8988T (cell line): ENCODE measurements around the gene EHD1.

ENCODE experiments used
- DNase-seq: peaks from one replicate; pipeline ENCODE4 v3.0.0; 2011

EHD1 gene

DNA sequence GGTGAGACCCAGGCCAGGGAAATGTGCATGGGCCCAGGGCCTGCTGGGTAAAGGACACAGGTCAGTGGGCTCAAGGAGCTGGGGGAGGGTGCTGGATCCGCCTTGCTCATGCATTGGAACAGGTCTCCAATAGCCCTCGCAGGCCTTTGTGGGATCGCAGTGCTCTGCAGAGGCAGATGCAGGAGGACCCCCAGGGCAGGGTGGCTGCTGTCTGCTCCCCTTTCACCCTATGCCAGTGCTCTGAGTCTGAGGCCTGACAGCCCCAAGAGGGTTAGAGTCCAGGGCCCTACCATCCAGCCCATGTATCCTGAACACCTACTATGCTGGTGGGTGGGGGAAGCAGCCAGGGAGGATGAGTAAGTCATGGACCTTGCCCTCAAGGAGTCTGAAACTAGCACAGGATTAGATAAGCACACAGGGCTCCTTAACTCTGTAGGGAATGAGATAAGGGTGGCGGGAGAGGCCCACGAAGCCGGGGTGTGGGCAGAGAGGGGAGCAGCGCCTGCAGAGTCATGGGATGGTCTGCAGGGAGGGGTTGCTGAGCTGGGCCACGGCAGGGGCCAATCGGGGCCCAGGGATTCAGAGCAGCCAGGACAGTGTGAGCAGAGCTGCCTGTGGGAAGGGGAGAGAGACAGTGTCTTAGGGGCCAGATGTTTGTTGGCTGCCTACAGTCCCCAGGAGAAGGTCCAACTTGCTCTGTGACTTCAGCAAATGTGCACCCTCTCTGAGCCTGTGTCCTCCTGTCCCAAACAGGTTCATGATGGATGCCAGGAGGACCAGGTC lies 10.5 kb upstream of the EHD1 start:
- peak; percentile 40 for DNase-seq

DNA sequence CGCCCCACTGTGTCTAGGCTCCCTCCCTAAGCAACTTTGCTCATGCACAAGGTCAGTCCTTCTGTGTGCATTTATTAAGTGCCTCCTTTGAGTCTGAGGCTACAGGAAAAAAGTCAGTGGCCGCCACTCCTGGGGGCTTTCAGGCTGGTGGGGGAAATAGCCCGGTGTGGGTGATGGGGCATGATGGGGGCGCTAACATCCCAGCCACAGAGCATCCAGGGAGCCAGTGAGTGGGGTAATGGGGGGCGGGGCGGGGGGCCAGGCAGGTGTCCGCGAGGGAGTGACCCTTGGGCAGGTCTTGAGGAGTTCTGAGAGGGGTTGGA lies 9.9 kb upstream of the EHD1 start:
- DNase-seq, result no peak

- peak; percentile 97 for DNase-seq
Measured at GRCh38 chr11:64887757-64888405, 9.5 kb upstream of the EHD1 start.

GRCh38 chr11:64887234-64887756 lies 8.9 kb upstream of the EHD1 start:
- no peak for DNase-seq

- DNase-seq, result no peak
Measured at GRCh38 chr11:64885367-64886286, 7.2 kb upstream of the EHD1 start.

DNA sequence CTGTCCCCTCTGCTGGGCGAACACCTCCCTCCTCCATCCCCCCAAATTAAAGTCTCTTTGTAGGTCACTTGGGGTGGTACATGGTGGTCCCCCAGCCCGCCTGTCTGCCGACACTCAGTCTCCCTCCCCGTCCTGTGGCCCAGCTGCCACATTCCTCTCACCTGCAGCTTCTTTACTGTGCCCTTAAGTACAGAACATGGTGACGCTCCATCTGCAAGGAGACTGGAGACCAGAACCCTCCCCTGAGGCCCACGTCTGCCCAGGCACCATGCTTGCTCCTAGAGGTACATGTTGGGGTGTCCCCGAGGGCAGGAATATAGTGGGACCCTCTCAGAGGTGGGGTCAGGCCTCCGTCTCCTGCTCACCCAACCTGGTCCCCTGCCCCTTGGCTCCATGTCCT lies 5.6 kb upstream of the EHD1 start:
- DNase-seq, result no peak

DNA sequence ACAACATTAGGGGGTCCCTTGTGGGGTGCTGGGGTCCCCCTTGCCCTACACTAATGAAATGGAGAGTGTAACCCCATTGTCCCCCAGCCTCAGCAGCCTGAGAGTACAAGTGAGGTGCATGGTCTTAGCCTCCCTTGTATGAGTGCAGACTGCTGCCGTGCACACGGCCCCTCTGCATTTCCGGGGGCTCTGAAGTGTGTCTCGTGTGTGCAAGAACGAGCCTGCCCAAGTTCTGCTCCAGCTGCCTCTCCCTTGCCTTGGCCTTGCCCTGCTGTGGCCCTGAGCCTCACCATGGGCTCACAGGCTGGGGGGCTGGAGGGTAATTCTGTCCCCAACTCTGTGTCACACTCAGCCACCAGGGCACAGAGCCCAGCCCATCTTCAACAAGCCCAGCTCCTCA lies 5.2 kb upstream of the EHD1 start:
- DNase-seq, result no peak

DNA sequence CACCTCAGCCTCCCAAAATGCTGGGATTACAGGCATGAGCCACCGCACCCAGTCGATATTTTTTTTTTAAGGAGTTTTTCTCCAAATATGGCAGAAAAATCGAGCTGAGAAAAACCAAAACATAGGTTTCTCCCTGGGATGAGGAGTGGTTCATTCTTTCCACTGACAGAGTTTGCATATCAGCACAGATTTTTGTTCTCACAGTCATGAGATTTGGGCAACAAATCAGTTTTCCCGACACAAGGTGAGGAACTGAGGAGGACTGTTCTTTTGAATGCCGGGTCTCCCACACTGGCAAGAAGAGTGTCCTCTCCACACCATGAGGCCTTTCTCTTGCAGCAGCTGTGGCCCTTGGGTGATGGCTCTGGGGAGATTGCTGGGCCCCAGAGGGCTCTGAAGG lies 3.8 kb upstream of the EHD1 start:
- no peak for DNase-seq

GRCh38 chr11:64881476-64881875 lies 3.1 kb upstream of the EHD1 start:
- no peak for DNase-seq

DNA sequence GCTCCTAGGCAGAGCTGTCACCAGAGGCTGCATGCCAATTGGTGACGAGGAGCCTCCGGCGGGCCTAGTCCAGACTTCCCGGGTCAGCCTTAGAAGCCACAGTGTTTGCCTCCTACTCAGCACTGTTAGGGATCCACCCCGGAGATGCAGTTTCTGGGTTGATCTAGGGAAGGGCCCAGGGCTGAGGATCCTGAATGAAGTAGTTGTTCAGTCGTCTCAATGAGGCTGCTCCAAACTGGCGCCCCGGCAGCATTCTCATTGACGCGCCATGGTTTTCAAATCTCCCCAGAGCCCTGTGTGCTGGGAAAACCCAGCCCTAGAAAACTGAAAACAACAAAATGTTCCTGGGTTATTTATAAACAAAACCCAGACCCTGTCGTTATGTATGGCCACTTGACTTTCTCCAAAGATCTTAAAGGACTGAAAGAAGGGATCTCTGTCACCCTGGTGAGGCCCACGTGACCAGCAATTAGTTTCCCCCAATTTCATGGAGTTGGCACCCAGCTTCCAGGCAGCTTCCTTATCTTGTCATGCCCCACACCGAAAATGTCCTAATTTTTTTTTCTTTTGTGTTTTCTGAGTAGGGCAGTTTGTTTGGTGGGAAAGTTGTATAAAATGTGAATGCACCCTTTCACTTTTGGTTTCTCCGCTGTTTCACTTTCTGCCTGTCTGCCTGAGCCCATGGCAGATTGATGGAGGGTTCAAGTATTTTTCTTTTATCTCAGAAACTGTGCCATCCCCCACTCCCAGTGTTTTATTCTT lies 2.0 kb upstream of the EHD1 start:
- DNase-seq, result no peak

DNA sequence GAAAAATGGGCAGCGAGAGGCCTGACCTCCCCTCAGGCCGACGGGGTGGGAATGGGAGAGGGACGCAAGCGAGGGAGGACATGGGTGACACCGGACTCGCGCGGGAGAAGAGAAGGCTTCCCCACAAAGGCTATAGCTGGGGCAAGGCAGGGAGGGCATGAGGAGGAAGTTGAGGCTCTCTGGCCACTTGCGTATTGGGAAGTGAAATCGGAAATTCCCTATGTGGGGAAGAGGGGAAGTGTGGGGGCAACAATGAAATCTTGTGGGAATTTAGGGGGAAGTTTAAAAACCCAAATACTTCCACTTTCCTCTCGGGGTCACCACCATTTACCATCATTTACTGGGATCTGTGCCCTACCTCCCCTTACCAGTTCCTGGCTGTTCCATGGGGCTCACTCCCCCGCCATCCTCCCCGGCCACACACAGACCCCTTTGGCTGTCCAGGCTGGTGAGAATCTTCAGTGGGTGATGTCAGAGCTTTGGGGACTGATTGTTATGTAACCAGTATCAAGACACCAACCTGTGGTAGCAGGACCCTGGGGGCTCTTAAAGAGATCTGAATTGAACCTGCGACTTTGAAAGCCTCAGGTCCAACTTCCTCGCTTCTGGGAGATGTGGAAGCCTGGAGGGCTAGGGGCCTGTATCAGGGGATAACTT lies 951 bp upstream of the EHD1 start:
- DNase-seq, result peak; percentile 28

GRCh38 chr11:64878223-64878493 lies 263 bp downstream of the EHD1 start:
- DNase-seq, result no peak

- DNase-seq, result no peak
Measured at GRCh38 chr11:64877390-64878222, 815 bp downstream of the EHD1 start.

DNA sequence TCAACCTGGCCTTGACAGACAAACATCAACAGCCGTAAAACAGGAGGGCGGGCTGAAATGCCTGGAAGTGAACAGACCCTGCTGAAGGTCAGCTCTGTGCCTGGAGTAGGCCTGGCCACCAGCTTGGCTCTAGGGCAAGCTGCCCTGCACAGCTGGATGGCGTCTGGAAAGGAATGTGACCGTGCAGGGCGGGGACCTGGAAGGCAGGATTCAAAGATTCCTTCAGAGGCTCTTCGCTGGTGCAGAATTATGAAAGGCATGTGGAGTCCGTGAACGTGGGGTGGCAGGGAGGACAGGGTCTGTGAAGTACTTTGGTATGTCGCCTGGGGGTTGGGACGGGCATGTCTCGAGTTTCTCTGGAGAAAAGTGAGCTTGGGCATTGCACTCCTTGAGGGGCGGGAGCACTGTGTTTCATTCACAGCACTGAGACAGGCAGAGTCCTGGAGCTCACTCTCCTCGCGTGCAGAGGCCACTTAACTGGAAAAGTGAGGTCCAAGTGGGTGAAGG lies 1.5 kb downstream of the EHD1 start:
- DNase-seq, result no peak

- DNase-seq, result no peak
Measured at GRCh38 chr11:64876229-64876750, 2.1 kb downstream of the EHD1 start.

DNA sequence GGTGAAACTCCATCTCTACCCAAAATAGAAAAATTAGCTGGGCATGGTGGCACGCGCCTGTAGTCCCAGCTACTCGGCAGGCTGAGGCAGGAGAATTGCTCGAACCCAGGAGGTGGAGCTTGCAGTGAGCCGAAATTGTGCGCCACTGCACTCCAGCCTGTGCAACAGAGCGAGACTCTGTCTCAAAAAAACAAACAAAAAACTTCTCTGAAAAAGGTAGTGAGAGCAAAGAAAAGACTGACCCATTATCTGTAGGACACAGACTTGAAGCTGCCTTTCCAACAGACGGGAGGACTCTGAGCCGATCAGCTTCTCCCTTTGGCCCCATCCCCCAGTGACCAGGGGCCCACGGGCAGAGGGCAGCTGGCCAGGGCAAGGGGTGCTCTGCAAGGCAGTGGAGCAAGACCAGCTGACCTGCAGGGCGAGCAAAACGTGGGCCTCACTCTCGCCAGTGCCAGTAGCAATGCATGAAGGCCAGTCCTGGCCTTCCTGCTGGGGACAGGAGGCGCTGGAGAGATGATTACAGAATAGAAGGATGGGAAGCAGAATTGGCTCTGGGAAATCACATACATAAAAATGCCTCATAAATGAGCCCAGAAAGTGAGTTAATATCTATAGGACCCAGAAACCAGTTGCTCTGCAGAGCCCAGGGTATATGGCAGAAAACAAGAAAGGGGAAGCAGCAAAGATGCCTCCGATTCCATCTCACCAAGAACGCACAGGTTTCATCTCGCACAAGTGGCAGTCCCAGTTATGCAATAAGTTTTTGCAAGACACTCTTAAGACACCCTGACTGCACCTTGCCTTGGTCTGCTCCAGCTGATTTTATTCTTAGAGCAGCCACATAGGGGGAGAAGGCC lies 2.8 kb downstream of the EHD1 start:
- no peak for DNase-seq

GRCh38 chr11:64874308-64875240 lies 3.8 kb downstream of the EHD1 start:
- no peak for DNase-seq

DNA sequence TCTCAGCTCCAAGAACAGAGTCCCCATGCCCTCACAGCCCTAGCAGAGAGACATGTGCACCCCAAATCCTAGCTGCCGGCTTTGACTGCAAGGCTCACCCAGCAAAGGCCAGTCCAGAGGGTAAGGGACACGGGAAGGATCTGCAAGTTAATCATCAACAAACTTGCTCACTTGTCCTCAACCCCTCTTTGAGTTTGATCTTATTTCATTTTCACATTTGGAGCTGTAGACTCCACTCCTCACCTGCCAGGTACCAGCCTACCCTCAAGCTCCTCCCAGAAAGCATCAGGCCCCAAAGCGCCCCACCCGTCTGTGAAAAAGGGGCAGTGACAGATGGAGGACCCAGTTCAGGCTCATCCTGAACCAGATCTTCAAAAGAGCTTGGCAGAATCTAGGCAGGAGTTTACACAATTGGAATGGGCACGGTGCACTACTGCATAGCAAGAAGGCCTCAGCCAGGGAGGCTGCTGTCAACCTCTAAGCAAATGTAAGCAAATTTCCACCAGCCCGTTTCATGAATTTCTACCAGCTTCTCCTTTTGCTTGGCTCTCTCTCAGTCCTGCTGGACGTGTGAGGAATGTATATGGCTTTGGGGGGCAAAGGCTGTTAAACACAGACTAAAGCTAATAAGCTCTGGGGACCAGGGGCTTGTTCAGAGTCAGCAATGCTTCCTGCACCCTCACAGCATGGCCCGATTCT lies 5.5 kb downstream of the EHD1 start:
- no peak for DNase-seq
